VCaP (cell line): ENCODE data around the gene PLA2G4E.

Experiments used
- H3K27ac ChIP-seq: fragments of 450-650 bp; 2 replicates; pipeline ENCODE4 v1.5.1; 2017
- TF ChIP-seq, protein P1 (sequence below): fragments of 450-650 bp; conservative IDR thresholded peaks from 2 replicates; pipeline ENCODE4 v1.5.1; 2017; ENCODE audit warnings: mild to moderate bottlenecking, moderate library complexity

PLA2G4E gene

DNA sequence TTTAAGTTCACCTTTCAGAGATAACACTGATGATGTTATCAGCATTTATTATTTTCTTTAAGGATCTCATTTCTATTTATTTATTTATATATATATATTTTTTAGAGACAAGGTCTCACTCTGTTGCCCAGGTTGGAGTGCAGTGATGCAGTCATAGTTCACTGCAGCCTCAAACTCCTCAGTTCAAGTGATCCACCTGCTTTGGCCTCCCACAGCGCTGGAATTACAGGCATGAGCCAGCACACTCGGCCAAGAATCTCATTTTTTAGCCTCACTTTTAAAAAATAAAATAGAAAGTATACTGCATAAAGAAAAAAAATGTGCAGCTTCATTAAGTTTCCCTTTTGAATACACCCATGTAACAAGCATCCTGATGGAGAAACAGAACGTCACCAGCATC is 37.9 kb upstream of the PLA2G4E start:
- no peak overlapping the region for H3K27ac ChIP-seq
- TF ChIP-seq, protein P1, sequence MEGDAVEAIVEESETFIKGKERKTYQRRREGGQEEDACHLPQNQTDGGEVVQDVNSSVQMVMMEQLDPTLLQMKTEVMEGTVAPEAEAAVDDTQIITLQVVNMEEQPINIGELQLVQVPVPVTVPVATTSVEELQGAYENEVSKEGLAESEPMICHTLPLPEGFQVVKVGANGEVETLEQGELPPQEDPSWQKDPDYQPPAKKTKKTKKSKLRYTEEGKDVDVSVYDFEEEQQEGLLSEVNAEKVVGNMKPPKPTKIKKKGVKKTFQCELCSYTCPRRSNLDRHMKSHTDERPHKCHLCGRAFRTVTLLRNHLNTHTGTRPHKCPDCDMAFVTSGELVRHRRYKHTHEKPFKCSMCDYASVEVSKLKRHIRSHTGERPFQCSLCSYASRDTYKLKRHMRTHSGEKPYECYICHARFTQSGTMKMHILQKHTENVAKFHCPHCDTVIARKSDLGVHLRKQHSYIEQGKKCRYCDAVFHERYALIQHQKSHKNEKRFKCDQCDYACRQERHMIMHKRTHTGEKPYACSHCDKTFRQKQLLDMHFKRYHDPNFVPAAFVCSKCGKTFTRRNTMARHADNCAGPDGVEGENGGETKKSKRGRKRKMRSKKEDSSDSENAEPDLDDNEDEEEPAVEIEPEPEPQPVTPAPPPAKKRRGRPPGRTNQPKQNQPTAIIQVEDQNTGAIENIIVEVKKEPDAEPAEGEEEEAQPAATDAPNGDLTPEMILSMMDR, result no peak

DNA sequence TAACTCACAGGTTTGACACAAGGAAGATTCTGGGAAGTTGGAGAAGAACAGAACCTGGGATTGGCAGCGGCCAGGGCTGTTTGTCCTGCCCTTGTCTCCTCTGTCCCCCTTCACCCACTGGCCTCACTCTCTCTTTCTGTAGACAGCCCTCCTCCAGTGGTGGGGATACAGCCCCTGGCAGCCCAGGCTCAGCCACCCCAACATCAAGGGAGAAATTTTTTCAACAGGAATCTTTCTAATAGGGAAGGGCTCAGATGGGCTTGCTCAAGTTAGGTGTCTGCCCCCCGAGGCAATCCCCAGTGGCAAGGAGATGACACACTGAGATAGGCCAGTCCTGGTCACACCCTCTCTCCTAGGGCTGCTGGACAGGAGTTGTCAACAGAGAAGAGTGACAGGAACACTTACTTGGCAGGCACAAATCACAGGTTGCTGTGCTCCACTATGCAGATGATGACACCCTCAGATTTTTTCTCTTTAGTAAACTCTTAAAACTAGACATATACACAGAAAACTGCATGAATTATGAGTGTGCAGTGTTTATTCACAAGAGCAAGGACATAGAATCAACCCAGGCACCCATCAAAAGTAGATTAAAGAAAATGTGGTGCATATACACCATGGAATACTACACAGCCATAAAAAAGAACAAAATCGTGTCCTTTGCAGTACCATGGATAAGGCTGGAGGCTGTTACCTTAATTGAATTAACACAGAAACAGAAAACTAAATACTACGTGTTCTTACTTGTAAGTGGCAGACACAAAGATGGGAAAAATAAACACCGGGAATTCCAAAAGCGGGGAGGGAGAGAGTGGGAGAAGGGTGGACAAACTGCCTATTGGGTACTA is 37.2 kb upstream of the PLA2G4E start:
- TF ChIP-seq, protein P1, result no peak
- peak overlapping the region; percentile 40; the same call in 1 of the 2 replicates for H3K27ac ChIP-seq

DNA sequence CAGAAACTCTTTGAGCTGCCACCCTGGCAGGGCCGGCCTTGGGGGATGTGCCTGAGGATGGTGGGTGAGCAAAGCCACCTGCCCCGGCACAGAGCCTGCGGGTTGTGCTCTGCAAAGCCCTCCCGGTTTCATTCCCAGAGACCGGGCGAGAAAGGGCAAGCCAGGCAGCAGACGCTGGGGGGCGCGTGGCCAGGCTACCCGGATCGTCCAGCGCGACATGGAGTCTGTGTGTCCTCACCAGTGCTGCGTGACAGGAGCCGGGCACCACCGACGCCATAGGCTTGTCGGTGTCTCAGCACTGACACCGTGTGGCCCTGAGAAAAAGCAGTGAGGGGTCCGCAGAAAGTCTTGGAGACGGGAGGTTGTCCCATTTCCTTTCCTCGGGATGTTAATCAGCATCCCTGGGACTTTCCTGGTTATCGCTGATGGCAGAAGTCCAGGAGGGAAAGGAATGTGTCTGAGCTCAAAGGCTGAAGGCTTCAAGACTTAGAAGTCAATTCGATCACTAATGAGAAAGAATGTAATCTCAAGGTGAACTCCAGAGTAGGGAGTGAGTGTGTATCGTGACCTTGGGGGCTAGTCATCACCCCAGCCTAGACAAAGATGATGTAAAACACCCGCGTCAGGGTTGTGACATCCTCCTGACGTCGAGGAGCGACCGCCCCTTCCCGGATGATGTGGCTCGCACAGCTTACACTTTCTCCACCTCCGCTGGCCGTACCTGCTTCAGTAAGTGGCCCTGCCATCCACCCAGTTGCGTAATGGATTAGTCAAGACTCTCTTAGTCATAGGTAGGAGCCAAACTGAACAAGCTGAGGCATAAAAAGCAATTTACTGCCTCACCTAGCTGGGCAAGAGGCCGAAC is 36.3 kb upstream of the PLA2G4E start:
- TF ChIP-seq, protein P1, result peak; percentile 88
- H3K27ac ChIP-seq, result peak overlapping the region; percentile 40; the same call in 1 of the 2 replicates

DNA sequence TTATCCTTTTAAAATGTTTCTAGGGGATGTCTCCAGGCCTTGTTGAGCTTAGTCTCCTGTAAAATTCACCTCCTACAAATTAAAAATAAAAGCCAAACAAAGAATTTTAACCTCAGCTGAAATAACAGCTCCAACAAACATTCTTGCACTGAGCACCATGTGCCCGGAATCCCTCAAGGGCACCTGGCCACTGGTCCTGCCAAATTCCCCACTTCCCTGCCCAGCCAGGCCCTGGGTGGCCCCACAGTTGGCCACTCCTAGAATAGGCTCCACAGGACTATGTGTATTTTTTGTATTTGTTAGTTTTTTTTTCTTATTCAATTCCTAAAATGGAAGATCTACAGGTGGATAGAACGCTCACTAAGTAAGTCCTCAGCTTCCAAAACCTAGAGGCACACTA is 33.1 kb upstream of the PLA2G4E start:
- H3K27ac ChIP-seq, result no peak overlapping the region
- TF ChIP-seq, protein P1, result no peak

DNA sequence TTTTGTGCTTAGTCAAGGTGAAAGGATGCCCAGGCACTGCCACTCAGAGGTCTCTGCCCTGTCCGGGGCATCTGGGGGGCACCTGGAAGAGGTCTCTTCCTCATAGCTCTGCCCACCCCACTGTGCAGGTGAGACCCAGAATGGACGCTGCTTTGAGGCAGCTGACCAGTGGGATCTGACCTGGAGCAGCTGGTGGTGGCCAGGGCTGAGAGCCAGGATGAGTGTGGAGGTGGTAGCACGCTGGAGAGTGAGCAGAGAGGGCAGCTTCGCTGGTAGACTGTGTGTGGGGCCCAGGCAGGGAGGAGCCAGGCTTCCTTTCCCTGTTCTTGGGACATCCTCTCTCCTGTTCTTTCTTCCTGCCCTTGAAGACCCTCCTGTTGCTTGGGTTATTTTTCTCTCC is 32.2 kb upstream of the PLA2G4E start:
- H3K27ac ChIP-seq, result no peak overlapping the region
- TF ChIP-seq, protein P1, result no peak

DNA sequence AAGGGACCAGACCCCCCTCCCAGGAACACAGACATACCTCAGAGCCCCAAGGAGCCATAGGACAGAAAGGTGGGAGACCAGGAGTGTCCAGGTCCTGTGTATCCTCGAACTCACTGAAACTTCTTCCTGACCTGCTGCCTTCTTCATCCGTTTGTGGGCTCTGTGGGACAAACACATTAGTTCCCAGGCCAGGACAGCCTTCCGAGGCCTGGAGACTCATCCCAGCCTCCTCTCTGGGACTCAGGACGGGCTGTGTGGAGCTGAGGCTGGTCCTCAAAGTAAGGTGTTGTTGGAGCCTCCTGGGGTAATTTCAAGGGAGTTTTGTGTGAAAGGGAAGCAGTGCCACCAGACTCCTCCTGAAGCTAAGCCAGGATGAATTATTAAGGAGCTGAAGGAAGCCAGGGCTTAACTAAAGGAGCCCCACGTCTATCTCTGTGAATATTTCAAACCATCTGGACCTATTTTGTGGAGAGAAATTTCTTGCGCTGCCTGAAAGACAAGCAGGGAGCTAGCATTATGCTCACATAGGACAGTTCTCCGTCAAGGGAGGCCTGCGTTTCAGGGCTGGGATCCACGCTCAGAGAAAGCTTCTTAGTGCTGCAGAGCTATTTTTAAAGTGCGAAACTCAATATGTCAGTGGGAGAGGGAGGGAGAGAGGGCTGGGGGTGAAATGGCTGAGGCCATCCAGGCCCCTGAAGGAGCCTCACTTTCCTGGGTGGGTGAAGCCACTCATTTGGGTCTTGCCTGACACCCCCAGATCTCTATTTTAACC is 29.8 kb upstream of the PLA2G4E start:
- TF ChIP-seq, protein P1, result no peak
- H3K27ac ChIP-seq, result no peak overlapping the region
